H9 (cell line): ENCODE measurements around the gene GAREM2. TPM values are rescaled to one million over a fixed set of nuclear protein-coding genes. Genes with fewer than 3 reads are reported as not detected.

Experiments
- DNase-seq: peaks from one replicate; pipeline ENCODE4 v3.0.0-alpha.2; 2017
- H2AFZ ChIP-seq: one replicate; pipeline ENCODE4 v1.6.1; 2013; ENCODE audit warnings: mild to moderate bottlenecking, low read length, control low read depth, moderate library complexity
- H2AK5ac ChIP-seq: 2 replicates; pipeline ENCODE4 v1.6.1; 2013; ENCODE audit warnings: low read length, control low read depth, mixed read lengths; ENCODE audit not compliant: insufficient read length
- H2BK120ac ChIP-seq: one replicate; pipeline ENCODE4 v1.6.1; 2013; ENCODE audit warnings: low read depth, mild to moderate bottlenecking, low read length, control low read depth, inconsistent platforms; ENCODE audit not compliant: poor library complexity, severe bottlenecking
- H2BK12ac ChIP-seq: 2 replicates; pipeline ENCODE4 v1.6.1; 2013; ENCODE audit warnings: low read length, control low read depth, mixed read lengths, low read depth; ENCODE audit not compliant: insufficient read length
- H2BK15ac ChIP-seq: 2 replicates; pipeline ENCODE4 v1.6.1; 2013; ENCODE audit warnings: low read depth, low read length, control low read depth
- H2BK20ac ChIP-seq: one replicate; pipeline ENCODE4 v1.6.1; 2013; ENCODE audit warnings: low read depth, mild to moderate bottlenecking, low read length, control low read depth, inconsistent platforms; ENCODE audit not compliant: poor library complexity, severe bottlenecking
- H2BK5ac ChIP-seq: 2 replicates; pipeline ENCODE4 v1.6.1; 2013; ENCODE audit warnings: low read length, control low read depth, mixed read lengths; ENCODE audit not compliant: insufficient read length
- H3K14ac ChIP-seq: 2 replicates; pipeline ENCODE4 v1.6.1; 2013; ENCODE audit warnings: low read length, control low read depth; ENCODE audit not compliant: insufficient read depth
- H3K18ac ChIP-seq: 2 replicates; pipeline ENCODE4 v1.6.1; 2013; ENCODE audit warnings: low read depth, mild to moderate bottlenecking, mixed read lengths, low read length, control low read depth; ENCODE audit not compliant: insufficient read length
- H3K23ac ChIP-seq: 2 replicates; pipeline ENCODE4 v1.6.1; 2013; ENCODE audit warnings: low read length, control low read depth, mixed read lengths, low read depth; ENCODE audit not compliant: insufficient read length
- H3K23me2 ChIP-seq: 2 replicates; pipeline ENCODE4 v1.6.1; 2013; ENCODE audit warnings: low read depth, mild to moderate bottlenecking, mixed read lengths, low read length, control low read depth; ENCODE audit not compliant: insufficient read length, poor library complexity, severe bottlenecking
- H3K27ac ChIP-seq: 2 replicates; pipeline ENCODE4 v1.5.1; 2013; ENCODE audit warnings: low read length, control low read depth, mixed read lengths, low read depth; ENCODE audit not compliant: insufficient read length
- H3K27me3 ChIP-seq: 2 replicates; pipeline ENCODE4 v1.6.1; 2013; ENCODE audit warnings: low read length, control low read depth, inconsistent platforms; ENCODE audit not compliant: insufficient read depth
- H3K4ac ChIP-seq: 2 replicates; pipeline ENCODE4 v1.6.1; 2013; ENCODE audit warnings: low read depth, mild to moderate bottlenecking, control low read depth, inconsistent platforms, low read length, moderate library complexity
- H3K4me1 ChIP-seq: 2 replicates; pipeline ENCODE4 v1.6.1; 2013; ENCODE audit warnings: low read length, control low read depth, inconsistent platforms; ENCODE audit not compliant: insufficient read depth
- H3K4me2 ChIP-seq: 2 replicates; pipeline ENCODE4 v1.6.1; 2013; ENCODE audit warnings: low read length, control low read depth, mixed read lengths; ENCODE audit not compliant: insufficient read length, insufficient read depth
- H3K56ac ChIP-seq: 2 replicates; pipeline ENCODE4 v1.6.1; 2013; ENCODE audit warnings: low read depth, mild to moderate bottlenecking, mixed read lengths, low read length, control low read depth; ENCODE audit not compliant: insufficient read length
- H3K79me1 ChIP-seq: 2 replicates; pipeline ENCODE4 v1.6.1; 2013; ENCODE audit warnings: low read depth, mild to moderate bottlenecking, moderate library complexity, low read length, control low read depth, inconsistent platforms; ENCODE audit not compliant: insufficient read depth, poor library complexity, severe bottlenecking
- H3K79me2 ChIP-seq: 2 replicates; pipeline ENCODE4 v1.6.1; 2013; ENCODE audit warnings: low read length, control low read depth, inconsistent platforms; ENCODE audit not compliant: insufficient read depth
- H3K9ac ChIP-seq: 2 replicates; pipeline ENCODE4 v1.6.1; 2013; ENCODE audit warnings: low read length, control low read depth, mixed read lengths; ENCODE audit not compliant: insufficient read length; ENCODE audit errors: extremely low read depth
- H3K9me3 ChIP-seq: one replicate; pipeline ENCODE4 v1.6.1; 2013; ENCODE audit warnings: low read depth, low read length, inconsistent platforms; ENCODE audit not compliant: control insufficient read depth
- H3T11ph ChIP-seq: one replicate; pipeline ENCODE4 v1.6.1; 2013; ENCODE audit warnings: mild to moderate bottlenecking, low read length, control low read depth, inconsistent platforms
- H4K20me1 ChIP-seq: one replicate; pipeline ENCODE4 v1.6.1; 2013; ENCODE audit not compliant: control insufficient read depth, insufficient read length, insufficient read depth
- H4K5ac ChIP-seq: 2 replicates; pipeline ENCODE4 v1.6.1; 2013; ENCODE audit warnings: low read depth, mild to moderate bottlenecking, mixed read lengths, low read length, control low read depth; ENCODE audit not compliant: insufficient read length
- H4K8ac ChIP-seq: replicated peaks from 2 replicates; pipeline ENCODE4 v1.6.1; 2013; ENCODE audit warnings: low read length, control low read depth, mixed read lengths, low read depth; ENCODE audit not compliant: insufficient read length
- H4K91ac ChIP-seq: 2 replicates; pipeline ENCODE4 v1.6.1; 2013; ENCODE audit warnings: low read depth, mild to moderate bottlenecking, moderate library complexity, mixed read lengths, low read length, control low read depth; ENCODE audit not compliant: insufficient read length
- H3K27ac Mint-ChIP-seq, 3 experiments: 2 replicates in 2 of 3; 3 replicates in 1 of 3; pipeline ENCODE4 v1.8.0; 2020 to 2021; ENCODE audit warnings: mixed read lengths in 3 of 3, mild to moderate bottlenecking in 1 of 3, moderate library complexity in 1 of 3
- H3K27me3 Mint-ChIP-seq: 2 replicates; pipeline ENCODE4 v1.8.0; 2021; ENCODE audit warnings: low read depth, mild to moderate bottlenecking, moderate library complexity, mixed read lengths
- H3K36me3 Mint-ChIP-seq, 3 experiments: 2 replicates in 2 of 3; 3 replicates in 1 of 3; pipeline ENCODE4 v1.8.0; 2020 to 2021; ENCODE audit warnings: low read depth in 3 of 3, mixed read lengths in 3 of 3; ENCODE audit not compliant: insufficient read depth in 1 of 3
- H3K4me1 Mint-ChIP-seq, 2 experiments: 2 replicates each; pipeline ENCODE4 v1.8.0; 2020; ENCODE audit warnings: mixed read lengths in 2 of 2
- H3K4me3 Mint-ChIP-seq, 2 experiments: 2 replicates in 1 of 2; 3 replicates in 1 of 2; pipeline ENCODE4 v1.8.0; 2020 to 2021; ENCODE audit warnings: mild to moderate bottlenecking in 2 of 2, mixed read lengths in 2 of 2, moderate library complexity in 1 of 2
- H3K9me3 Mint-ChIP-seq, 2 experiments: 2 replicates in 1 of 2; 3 replicates in 1 of 2; pipeline ENCODE4 v1.8.0; 2020; ENCODE audit warnings: mild to moderate bottlenecking in 2 of 2, mixed read lengths in 2 of 2, moderate library complexity in 1 of 2
- CTCF ChIP-seq: fragments of 200-600 bp; sonication (generic); conservative IDR thresholded peaks from 3 replicates; pipeline ENCODE4 v1.8.0; 2021; ENCODE audit warnings: antibody characterized with exemption, mild to moderate bottlenecking
- WGBS: extraction: QIAGEN DNeasy Blood & Tissue Kit; methylation state at CpG from one replicate; pipeline ENCODE4 v1.1.7; 2013; ENCODE audit warnings: missing lambda C conversion rate, low lambda C conversion rate, mixed read lengths; ENCODE audit not compliant: insufficient read length; ENCODE audit errors: extremely low coverage; 5-methylcytosine and 5-hydroxymethylcytosine counted together
- total RNA-seq: library from RNA; stranded (reverse); gene quantifications from 2 replicates; pipeline ENCODE4 v1.2.1, GENCODE V29; 2021

The GAREM2 gene
- total RNA-seq, 1 experiment from 2014 or later = 14.4 TPM

GRCh38 chr2:26189751-26190150 is 16.9 kb downstream of the GAREM2 start:
- peaks cover 7% of the 10 kb centered on the region for H3K27me3 Mint-ChIP-seq
- no peak overlapping the region for H3K4ac ChIP-seq
- WGBS = no CpG with 5 or more reads among the region's 4 CpGs

More at GRCh38 chr2:26189751-26190150, 16.9 kb downstream of the GAREM2 start:
- no peaks in the 10 kb centered on the region for H4K20me1 ChIP-seq
- H3K14ac ChIP-seq = no peak overlapping the region
- no peak overlapping the region for H2AFZ ChIP-seq
- no peak overlapping the region for H3K27ac ChIP-seq
- H2BK5ac ChIP-seq = no peak overlapping the region
- Mint-ChIP-seq H3K27ac (peak overlapping the region in 1 of 3 experiments; percentile 78; a peak in 3 of 7 replicates), H3K9me3 (no peaks in the 10 kb centered on the region), H3K36me3 (peaks cover 17 to 62% (median 58%) of the 10 kb centered on the region in 3 experiments), H3K4me1 (peaks cover 10 to 17% of the 10 kb centered on the region in 2 experiments), H3K4me3 (no peak overlapping the region)
- no peaks in the 10 kb centered on the region for H3K79me2 ChIP-seq
- H3K23me2 ChIP-seq = no peaks in the 10 kb centered on the region
- H4K8ac ChIP-seq = no peak overlapping the region
- no peak overlapping the region for H2BK120ac ChIP-seq
- no peaks in the 10 kb centered on the region for H3K27me3 ChIP-seq
- no peaks in the 10 kb centered on the region for H3K4me1 ChIP-seq
- no peak for DNase-seq
- no peak overlapping the region for H3K56ac ChIP-seq
- no peak for TF ChIP-seq CTCF
- H2BK20ac ChIP-seq = no peak overlapping the region
- no peaks in the 10 kb centered on the region for H3K79me1 ChIP-seq
- H2AK5ac ChIP-seq = no peak overlapping the region
- H3K4me2 ChIP-seq = no peak overlapping the region
- no peak overlapping the region for H4K5ac ChIP-seq
- no peak overlapping the region for H3T11ph ChIP-seq
- no peak overlapping the region for H2BK12ac ChIP-seq
- no peak overlapping the region for H3K18ac ChIP-seq
- H4K91ac ChIP-seq = no peak overlapping the region
- H2BK15ac ChIP-seq = no peak overlapping the region
- no peaks in the 10 kb centered on the region for H3K9me3 ChIP-seq
- H3K9ac ChIP-seq = no peak overlapping the region
- no peak overlapping the region for H3K23ac ChIP-seq
